GM12878 (cell line): ENCODE data around the gene ZNF311. TPM values are rescaled to one million over a fixed set of nuclear protein-coding genes. Genes with fewer than 3 reads are reported as not detected.

Source experiments
- ATAC-seq: fragments of 200-7000 bp; cut with Tn5 transposase; 3 replicates; pipeline ENCODE4 v1.9.1; 2020; ENCODE audit warnings: mild to moderate bottlenecking, moderate library complexity
- BruUV-seq: library from RNA; stranded (reverse); fragments of 400-500 nt; replicated peaks from 2 replicates; lab custom pipeline; 2021; lab: Mats Ljungman, UMichigan
- CTCF ChIA-PET: fragments of 300-600 bp; sonication (Branson Sonifier 250); formaldehyde crosslinking; extraction: SDS; loops from one replicate; lab custom pipeline; 2021; ENCODE audit warnings: inconsistent platforms; lab: Yijun Ruan, JAX
- POLR2A ChIA-PET: fragments of 350-600 bp; formaldehyde crosslinking; extraction: SDS; loops from one replicate; lab custom pipeline; 2021; ENCODE audit warnings: inconsistent platforms; lab: Charles Lee
- RAD21 ChIA-PET: fragments of 300-600 bp; sonication (Branson Sonifier 250); formaldehyde crosslinking; loops from one replicate; lab custom pipeline; 2023; ENCODE audit warnings: antibody characterized with exemption; ENCODE audit not compliant: unreplicated experiment; lab: Charles Lee
- SMC1A ChIA-PET: fragments of 300-600 bp; sonication (Branson Sonifier 250); formaldehyde crosslinking; loops from one replicate; lab custom pipeline; 2023; ENCODE audit not compliant: unreplicated experiment, uncharacterized antibody; lab: Charles Lee
- DNase-seq: peaks from one replicate; pipeline ENCODE4 v3.0.0-alpha.2; 2011; ENCODE audit warnings: low read depth, low spot score
- FAIRE-seq: peaks from 3 replicates; lab custom pipeline; 2011; peaks lifted over from hg19 to GRCh38; lab: Jason Lieb, UNC
- H2AFZ ChIP-seq: 2 replicates; pipeline ENCODE4 v1.6.0; 2011; ENCODE audit warnings: low read depth, low read length, control low read depth; ENCODE audit not compliant: control insufficient read depth
- H3K27ac ChIP-seq: 2 replicates; pipeline ENCODE4 v1.5.1; 2011; ENCODE audit warnings: control low read depth; ENCODE audit not compliant: control insufficient read depth, insufficient read depth
- H3K27me3 ChIP-seq, 2 experiments: replicated peaks in 1 of 2; 2 replicates each; pipeline versions ENCODE4 v1.6.0 to v1.6.1; 2011; ENCODE audit warnings: low read length in 1 of 2; ENCODE audit not compliant: control insufficient read depth in 2 of 2, insufficient read depth in 2 of 2
- H3K36me3 ChIP-seq, 2 experiments: 2 replicates each; pipeline ENCODE4 v1.5.1; 2011; ENCODE audit warnings: low read length in 1 of 2; ENCODE audit not compliant: control insufficient read depth in 2 of 2, insufficient read depth in 2 of 2
- H3K4me1 ChIP-seq: 2 replicates; pipeline ENCODE4 v1.6.1; 2011; ENCODE audit warnings: mild to moderate bottlenecking, low read length, moderate library complexity, mixed read lengths; ENCODE audit not compliant: control insufficient read depth, insufficient read depth
- H3K4me2 ChIP-seq: 2 replicates; pipeline ENCODE4 v1.6.0; 2011; ENCODE audit warnings: control low read depth; ENCODE audit not compliant: control insufficient read depth, insufficient read depth
- H3K4me3 ChIP-seq: fragments of 200-600 bp; sonication (generic); 2 replicates; pipeline ENCODE4 v1.5.1; 2016
- H3K79me2 ChIP-seq: 2 replicates; pipeline ENCODE4 v1.6.0; 2011; ENCODE audit warnings: low read length; ENCODE audit not compliant: control insufficient read depth, insufficient read depth
- H3K9ac ChIP-seq: 2 replicates; pipeline ENCODE4 v1.8.0; 2011; ENCODE audit warnings: low read length, control low read depth, mixed read lengths; ENCODE audit not compliant: control insufficient read depth, insufficient read depth
- H3K9me3 ChIP-seq: replicated peaks from 3 replicates; pipeline ENCODE4 v1.5.1; 2011; ENCODE audit warnings: mild to moderate bottlenecking, low read length; ENCODE audit not compliant: control insufficient read depth, insufficient read depth
- H4K20me1 ChIP-seq: 2 replicates; pipeline ENCODE4 v1.6.0; 2011; ENCODE audit not compliant: control insufficient read depth, insufficient read depth
- BCL11A ChIP-seq: IDR thresholded peaks from 2 replicates; pipeline ENCODE4 v1.6.1; 2011; ENCODE audit warnings: low read depth, low read length
- CBX3 ChIP-seq: fragments of 200-600 bp; sonication (generic); IDR thresholded peaks from 2 replicates; pipeline ENCODE4 v1.6.1; 2016; ENCODE audit warnings: low read depth, borderline replicate concordance
- GATAD2B ChIP-seq: fragments of 450-650 bp; conservative IDR thresholded peaks from 2 replicates; pipeline ENCODE4 v1.6.1; 2017; ENCODE audit warnings: low read depth, mild to moderate bottlenecking, moderate library complexity
- HCFC1 ChIP-seq: fragments of 150-350 bp; IDR thresholded peaks from 2 replicates; pipeline ENCODE4 v1.6.1; 2014; ENCODE audit warnings: low read length
- HDAC2 ChIP-seq: fragments of 200-600 bp; sonication (generic); IDR thresholded peaks from 2 replicates; pipeline ENCODE4 v1.6.1; 2017
- HDGF ChIP-seq: fragments of 450-650 bp; IDR thresholded peaks from 2 replicates; pipeline ENCODE4 v1.6.1; 2016; ENCODE audit warnings: antibody characterized with exemption
- MXI1 ChIP-seq: fragments of 150-350 bp; IDR thresholded peaks from 2 replicates; pipeline ENCODE4 v1.6.1; 2011; ENCODE audit warnings: low read depth, mild to moderate bottlenecking, inconsistent platforms, low read length, improper control_type of control experiment
- NKRF ChIP-seq: fragments of 450-650 bp; conservative IDR thresholded peaks from 2 replicates; pipeline ENCODE4 v1.6.1; 2017; ENCODE audit warnings: mild to moderate bottlenecking, moderate library complexity
- NR2C1 ChIP-seq: fragments of 450-650 bp; IDR thresholded peaks from 2 replicates; pipeline ENCODE4 v1.6.1; 2017; ENCODE audit warnings: antibody characterized with exemption, mild to moderate bottlenecking, moderate library complexity
- PAX5 ChIP-seq: IDR thresholded peaks from 2 replicates; pipeline ENCODE4 v1.6.1; 2011; ENCODE audit warnings: low read depth, low read length, borderline replicate concordance
- POLR2A ChIP-seq: IDR thresholded peaks from 2 replicates; pipeline ENCODE4 v1.6.1; 2011; ENCODE audit warnings: low read depth, mild to moderate bottlenecking, low read length
- POLR2AphosphoS5 ChIP-seq: IDR thresholded peaks from 2 replicates; pipeline ENCODE4 v1.6.1; 2011; ENCODE audit warnings: mild to moderate bottlenecking, low read length, inconsistent platforms
- RFX5 ChIP-seq: IDR thresholded peaks from 2 replicates; pipeline ENCODE4 v1.6.1; 2011; ENCODE audit warnings: low read depth, low read length, improper control_type of control experiment
- RUNX3 ChIP-seq: IDR thresholded peaks from 2 replicates; pipeline ENCODE4 v1.6.1; 2012; ENCODE audit warnings: low read length, inconsistent platforms
- TAF1 ChIP-seq: IDR thresholded peaks from 2 replicates; pipeline ENCODE4 v1.6.1; 2011; ENCODE audit warnings: mild to moderate bottlenecking, low read depth, low read length, borderline replicate concordance
- TCF12 ChIP-seq: IDR thresholded peaks from 2 replicates; pipeline ENCODE4 v1.6.1; 2011; ENCODE audit warnings: low read depth, mild to moderate bottlenecking, low read length
- WRNIP1 ChIP-seq: IDR thresholded peaks from 2 replicates; pipeline ENCODE4 v1.6.1; 2011; ENCODE audit warnings: low read depth, low read length, improper control_type of control experiment, borderline replicate concordance
- WGBS: methylation state at CpG from one replicate; pipeline ENCODE4 v1.1.6; 2016; ENCODE audit warnings: low lambda C conversion rate; ENCODE audit not compliant: insufficient replicate concordance, insufficient coverage; ENCODE audit errors: missing lambda C conversion rate; 5-methylcytosine and 5-hydroxymethylcytosine counted together
- in situ Hi-C: fragments of 300-500 bp; cut with MboI; formaldehyde crosslinking; loops from 9 replicates; pipeline ENCODE4 v1.14.3; 2018; ENCODE audit warnings: mixed read lengths
- intact Hi-C: fragments of 100-400 bp; cut with micrococcal nuclease; formaldehyde crosslinking; loops from one replicate; pipeline ENCODE4 v1.14.2; 2022; ENCODE audit not compliant: unreplicated experiment
- polyA plus RNA-seq, 11 experiments: library from polyadenylated mRNA; depleted of rRNA in 4 of 11; unstranded in 6 of 11; stranded (reverse) in 5 of 11; fragments of >200 nt; fragmentation: Nextera tagmentation in 4 of 11; fragmentation: Illumina TruSeq in 1 of 11; extraction: Ambion mirVana in 4 of 11; extraction: Trizol in 1 of 11; gene quantifications; 1 replicate in 1 of 11; 2 replicates in 10 of 11; pipeline versions ENCODE4 v1.2.1 to v1.2.3, GENCODE V29; 2011 to 2016; ENCODE audit warnings: inconsistent platforms in 2 of 11, missing spikeins in 2 of 11, low read depth in 1 of 11
- total RNA-seq, 4 experiments: library from RNA; depleted of rRNA in 3 of 4; stranded (reverse); fragments of >200 nt in 3 of 4; fragmentation: Illumina TruSeq in 1 of 4; extraction: Trizol in 1 of 4; gene quantifications; 2 replicates each; pipeline versions ENCODE4 v1.2.1 to v1.2.3, GENCODE V29; 2013 to 2021

Gene ZNF311
- total and polyA plus RNA-seq, 10 of the 15 experiments (the other 5 are each of a cell fraction or from before 2014, with no cell fraction given) = 0.07 TPM; not detected in 9

- in situ Hi-C loops (loop anchor here (5.0 kb wide), 1 partner anchor 42 kb away; no protein-coding TSS in a partner anchor), intact Hi-C loops (loop anchor here (2.0 to 10.0 kb wide), 2 partner anchors 87 to 149 kb away; no protein-coding TSS in a partner anchor)
- Histone ChIP-seq H3K27me3 (no peaks in the 10 kb centered on the region), H3K4me3 (no peak overlapping the region), H3K4me2 (no peak overlapping the region), H3K4me1 (peaks cover 3% of the 10 kb centered on the region; the same call in 1 of the 2 replicates), H3K27ac (no peak overlapping the region), H4K20me1 (no peaks in the 10 kb centered on the region), H3K9me3 (no peaks in the 10 kb centered on the region), H3K79me2 (no peaks in the 10 kb centered on the region), H3K9ac (no peak overlapping the region), H2AFZ (no peak overlapping the region), H3K36me3 (no peaks in the 10 kb centered on the region)
- no peak for DNase-seq
- WGBS = 60% methylated on average over 5 of the region's 5 CpGs
- no TSS peak for BruUV-seq
- TF ChIP-seq PAX5 (no peak), TCF12 (no peak), POLR2AphosphoS5 (no peak), POLR2A (no peak), CBX3 (no peak), HDGF (no peak), WRNIP1 (no peak), NR2C1 (no peak), BCL11A (no peak), HDAC2 (no peak), MXI1 (no peak), RUNX3 (no peak), GATAD2B (no peak), RFX5 (no peak), TAF1 (no peak), NKRF (no peak), HCFC1 (no peak)
- ChIA-PET CTCF (interaction anchor here (2.3 kb wide), 1 partner anchor 146 kb away, joined by 8 read pairs; no protein-coding TSS in a partner anchor), POLR2A (interaction anchor here (0.7 kb wide), 1 partner anchor 48 kb away, joined by 4 read pairs; no protein-coding TSS in a partner anchor), RAD21 (no interaction called here), SMC1A (interaction anchor here (0.6 to 1.3 kb wide), 2 partner anchors 146 to 682 kb away, joined by 3 read pairs; no protein-coding TSS in a partner anchor)
- ATAC-seq = no peak
- no peak for FAIRE-seq
Observed at GRCh38 chr6:28983838-28984237, 21.3 kb downstream of the ZNF311 start.
